Fibroblast of lung (primary cell): ENCODE results near the gene NUB1.

Source experiments
- CTCF ChIP-seq, 2 donors: IDR thresholded peaks in 1 of 2; conservative IDR thresholded peaks in 1 of 2; 1 replicate in 1 of 2; 2 replicates in 1 of 2; pipeline ENCODE4 v1.5.1; 2011 to 2012; ENCODE audit warnings: low read length in 2 of 2, control low read depth in 1 of 2, inconsistent platforms in 1 of 2, low read depth in 1 of 2, mild to moderate bottlenecking in 1 of 2
- EZH2 ChIP-seq: IDR thresholded peaks from 2 replicates; pipeline ENCODE4 v1.5.1; 2012; ENCODE audit warnings: low read length, control low read depth, mild to moderate bottlenecking; ENCODE audit errors: missing control alignments

- TF ChIP-seq CTCF (conservative IDR thresholded peaks at IDR 0.05 in 1 of 2, IDR thresholded peaks at IDR 0.05 in 1 of 2; ENCODE audit: low read depth in 1 of 2, low read length in 2 of 2) (no peak), EZH2 (no peak)
Measured at GRCh38 chr7:151380199-151381097, 38.8 kb downstream of the NUB1 start.
